ENCODE data around the gene PSMA1.
"Not testable (repeated sequence)": the region's sequence is repeated elsewhere in the genome, so short reads cannot be mapped to it uniquely, and the experiment has no call there.

Gene PSMA1

GRCh38 chr11:14538271-14538925 is 18.2 kb upstream of the PSMA1 start:
- TF ChIP-seq CTCF (IDR thresholded peaks at IDR 0.05; ENCODE audit: low read length) (no peak), EZH2 (optimal IDR thresholded peaks at IDR 0.05; ENCODE audit: low read depth, low read length) (no peak)
- Histone ChIP-seq H3K4me1 (ENCODE audit: low read length) (no peaks in the 10 kb centered on the region), H3K79me2 (ENCODE audit: low read length) (no peaks in the 10 kb centered on the region), H3K9me2 (replicated peaks; ENCODE audit: insufficient read depth, low read length) (no peaks in the 10 kb centered on the region), H3K4me3 (ENCODE audit: low read length) (no peak overlapping the region), H3K9me3 (replicated peaks; ENCODE audit: insufficient read depth, low read length) (no peaks in the 10 kb centered on the region), H2AFZ (ENCODE audit: low read length) (no peak overlapping the region), H3K27ac (ENCODE audit: low read length) (no peak overlapping the region), H3K9ac (ENCODE audit: low read length) (no peak overlapping the region), H3K36me3 (replicated peaks; ENCODE audit: insufficient read depth, low read length) (no peaks in the 10 kb centered on the region), H3K4me2 (ENCODE audit: low read depth, low read length) (no peak overlapping the region), H3F3A (ENCODE audit: insufficient read depth, low read length) (no peaks in the 10 kb centered on the region; the same call in 1 of the 2 replicates), H4K20me1 (ENCODE audit: insufficient read depth, low read length) (no peaks in the 10 kb centered on the region), H3K27me3 (replicated peaks; ENCODE audit: insufficient read depth, low read length) (no peaks in the 10 kb centered on the region)
- DNase-seq = no peak

GRCh38 chr11:14537134-14537599 is 17.0 kb upstream of the PSMA1 start:
- H2AFZ ChIP-seq (ENCODE audit: low read length) = peak overlapping the region; percentile 60; the same call in 1 of the 2 replicates
- no peaks in the 10 kb centered on the region for H3K4me1 ChIP-seq (ENCODE audit: low read length)
- H3K36me3 ChIP-seq (replicated peaks; ENCODE audit: insufficient read depth, low read length) = no peaks in the 10 kb centered on the region
- H3K9me2 ChIP-seq (replicated peaks; ENCODE audit: insufficient read depth, low read length) = no peaks in the 10 kb centered on the region
- no peaks in the 10 kb centered on the region for H4K20me1 ChIP-seq (ENCODE audit: insufficient read depth, low read length)
- DNase-seq = peak; percentile 61
- no peaks in the 10 kb centered on the region for H3K79me2 ChIP-seq (ENCODE audit: low read length)
- no peaks in the 10 kb centered on the region for H3K9me3 ChIP-seq (replicated peaks; ENCODE audit: insufficient read depth, low read length)
- 0 out of 2 replicates have a peak overlapping the region, but pooled peaks have one; percentile 27 for H3K4me3 ChIP-seq (ENCODE audit: low read length)
- no peak overlapping the region; the same call in 1 of the 2 replicates for H3K27ac ChIP-seq (ENCODE audit: low read length)
- TF ChIP-seq EZH2phosphoT487 (IDR thresholded peaks at IDR 0.05; ENCODE audit: low read length) (no peak), CTCF (IDR thresholded peaks at IDR 0.05; ENCODE audit: low read length) (peak; percentile 87)
- no peak overlapping the region; the same call in 1 of the 2 replicates for H3K9ac ChIP-seq (ENCODE audit: low read length)
- H3F3A ChIP-seq (ENCODE audit: insufficient read depth, low read length) = no peaks in the 10 kb centered on the region; the same call in 1 of the 2 replicates
- H3K27me3 ChIP-seq (replicated peaks; ENCODE audit: insufficient read depth, low read length) = no peaks in the 10 kb centered on the region
- H3K4me2 ChIP-seq (ENCODE audit: low read depth, low read length) = peak overlapping the region; percentile 67

GRCh38 chr11:14535166-14535565 is 15.0 kb upstream of the PSMA1 start:
- not testable (repeated sequence) for H3K9me2 ChIP-seq (replicated peaks; ENCODE audit: insufficient read depth, low read length); H3K36me3 ChIP-seq (replicated peaks; ENCODE audit: insufficient read depth, low read length); H2AFZ ChIP-seq (ENCODE audit: low read length); H3K4me2 ChIP-seq (ENCODE audit: low read depth, low read length); H3K9me3 ChIP-seq (replicated peaks; ENCODE audit: insufficient read depth, low read length); H4K20me1 ChIP-seq (ENCODE audit: insufficient read depth, low read length); H3K27me3 ChIP-seq (replicated peaks; ENCODE audit: insufficient read depth, low read length); H3F3A ChIP-seq (ENCODE audit: insufficient read depth, low read length); DNase-seq; H3K27ac ChIP-seq (ENCODE audit: low read length); H3K4me3 ChIP-seq (ENCODE audit: low read length); H3K9ac ChIP-seq (ENCODE audit: low read length); H3K79me2 ChIP-seq (ENCODE audit: low read length); H3K4me1 ChIP-seq (ENCODE audit: low read length)

- no peak for TF ChIP-seq EZH2phosphoT487 (IDR thresholded peaks at IDR 0.05; ENCODE audit: low read length)
- TF ChIP-seq CTCF (IDR thresholded peaks at IDR 0.05; ENCODE audit: low read length) = no peak
- no peak for TF ChIP-seq EZH2 (optimal IDR thresholded peaks at IDR 0.05; ENCODE audit: low read depth, low read length)
- no peak overlapping the region for H3K9ac ChIP-seq (ENCODE audit: low read length)
- no peaks in the 10 kb centered on the region for H3K79me2 ChIP-seq (ENCODE audit: low read length)
- H3F3A ChIP-seq (ENCODE audit: insufficient read depth, low read length) = no peaks in the 10 kb centered on the region
- H3K9me3 ChIP-seq (replicated peaks; ENCODE audit: insufficient read depth, low read length) = no peaks in the 10 kb centered on the region
- H3K27me3 ChIP-seq (replicated peaks; ENCODE audit: insufficient read depth, low read length) = no peaks in the 10 kb centered on the region
- H3K9me2 ChIP-seq (replicated peaks; ENCODE audit: insufficient read depth, low read length) = no peaks in the 10 kb centered on the region
- H4K20me1 ChIP-seq (ENCODE audit: insufficient read depth, low read length) = no peaks in the 10 kb centered on the region
- H2AFZ ChIP-seq (ENCODE audit: low read length) = no peak overlapping the region
- H3K4me2 ChIP-seq (ENCODE audit: low read depth, low read length) = no peak overlapping the region
- no peaks in the 10 kb centered on the region for H3K36me3 ChIP-seq (replicated peaks; ENCODE audit: insufficient read depth, low read length)
- no peak for DNase-seq
- no peak overlapping the region for H3K27ac ChIP-seq (ENCODE audit: low read length)
- H3K4me1 ChIP-seq (ENCODE audit: low read length) = no peaks in the 10 kb centered on the region
- H3K4me3 ChIP-seq (ENCODE audit: low read length) = no peak overlapping the region
These were observed 9.8 kb upstream of the PSMA1 start for GRCh38 chr11:14529951-14530350.
